Loucy (cell line): ENCODE results near the gene SSBP4.

Experiments used
- H2AFZ ChIP-seq: fragments of 200-600 bp; sonication (generic); 2 replicates; pipeline ENCODE4 v1.6.0; 2016; ENCODE audit warnings: antibody characterized with exemption, mild to moderate bottlenecking, low read length, moderate library complexity
- H3F3A ChIP-seq: fragments of 200-600 bp; 2 replicates; pipeline ENCODE4 v1.6.0; 2016; ENCODE audit warnings: antibody characterized with exemption, low read depth, mild to moderate bottlenecking
- H3K27me3 ChIP-seq: fragments of 200-600 bp; sonication (generic); 2 replicates; pipeline ENCODE4 v1.6.1; 2014; ENCODE audit warnings: low read length, mild to moderate bottlenecking; ENCODE audit not compliant: insufficient read depth, poor library complexity, severe bottlenecking
- H3K36me3 ChIP-seq: fragments of 200-600 bp; sonication (generic); 2 replicates; pipeline ENCODE4 v1.6.1; 2016; ENCODE audit warnings: low read length; ENCODE audit not compliant: insufficient read depth
- H3K4me1 ChIP-seq: fragments of 200-600 bp; sonication (generic); 2 replicates; pipeline ENCODE4 v1.5.1; 2014; ENCODE audit warnings: low read length, mild to moderate bottlenecking; ENCODE audit not compliant: insufficient read depth, poor library complexity, severe bottlenecking
- H3K4me2 ChIP-seq: fragments of 200-600 bp; sonication (generic); 2 replicates; pipeline ENCODE4 v1.6.0; 2014; ENCODE audit warnings: antibody characterized with exemption, low read length, low read depth, mild to moderate bottlenecking; ENCODE audit not compliant: poor library complexity, severe bottlenecking
- H3K4me3 ChIP-seq: fragments of 200-600 bp; sonication (generic); 2 replicates; pipeline ENCODE4 v1.5.1; 2014; ENCODE audit warnings: low read length, mild to moderate bottlenecking, mixed read lengths; ENCODE audit not compliant: poor library complexity, severe bottlenecking
- H3K79me2 ChIP-seq: fragments of 200-600 bp; sonication (generic); 2 replicates; pipeline ENCODE4 v1.6.1; 2014; ENCODE audit warnings: low read length; ENCODE audit not compliant: insufficient read depth
- H3K9ac ChIP-seq: fragments of 200-600 bp; sonication (generic); 2 replicates; pipeline ENCODE4 v1.6.0; 2014; ENCODE audit warnings: mild to moderate bottlenecking, low read depth, low read length, moderate library complexity; ENCODE audit not compliant: poor library complexity, severe bottlenecking
- H3K9me2 ChIP-seq: fragments of 200-600 bp; sonication (generic); replicated peaks from 2 replicates; pipeline ENCODE4 v1.6.1; 2016; ENCODE audit warnings: low read depth, low read length, mixed read lengths
- H3K9me3 ChIP-seq: fragments of 200-600 bp; sonication (generic); 2 replicates; pipeline ENCODE4 v1.6.1; 2014; ENCODE audit warnings: mild to moderate bottlenecking, antibody characterized with exemption, low read length, low read depth; ENCODE audit not compliant: insufficient read depth
- H4K20me1 ChIP-seq: fragments of 200-600 bp; sonication (generic); 2 replicates; pipeline ENCODE4 v1.6.0; 2014; ENCODE audit warnings: antibody characterized with exemption, low read length, mild to moderate bottlenecking; ENCODE audit not compliant: insufficient read depth, poor library complexity, severe bottlenecking
- EZH2phosphoT487 ChIP-seq: fragments of 200-600 bp; IDR thresholded peaks from 2 replicates; pipeline ENCODE4 v1.6.1; 2018; ENCODE audit warnings: antibody characterized with exemption, mild to moderate bottlenecking, moderate library complexity, borderline replicate concordance
- TF ChIP-seq, protein P1 (sequence below): fragments of 200-600 bp; sonication (generic); conservative IDR thresholded peaks from 2 replicates; pipeline ENCODE4 v1.5.1; 2014; ENCODE audit warnings: mild to moderate bottlenecking, antibody characterized with exemption, low read length

SSBP4 gene

DNA sequence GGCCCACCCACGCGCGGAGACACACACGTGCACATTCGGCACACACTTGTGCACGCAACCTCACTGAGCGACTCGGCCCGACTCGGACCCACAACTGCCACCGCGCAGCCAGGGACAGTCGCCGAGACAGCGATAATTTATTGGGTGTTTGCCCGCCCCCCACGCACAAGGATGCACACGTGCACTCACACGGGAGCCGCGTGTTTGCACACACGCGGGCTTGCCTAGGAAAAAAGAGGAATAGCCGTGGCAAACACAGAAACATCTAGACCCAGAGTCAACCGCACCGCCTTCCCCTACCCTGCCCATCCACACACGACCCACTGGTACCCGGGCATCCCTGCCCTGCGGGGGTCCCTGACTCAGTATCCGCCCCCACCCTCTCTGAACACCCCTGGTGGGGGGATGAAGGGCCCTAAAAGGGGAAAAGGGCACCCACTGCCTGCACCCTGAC is 1.1 kb upstream of the SSBP4 start:
- H3K4me3 ChIP-seq = peak overlapping the region; percentile 80
- TF ChIP-seq, protein P1, sequence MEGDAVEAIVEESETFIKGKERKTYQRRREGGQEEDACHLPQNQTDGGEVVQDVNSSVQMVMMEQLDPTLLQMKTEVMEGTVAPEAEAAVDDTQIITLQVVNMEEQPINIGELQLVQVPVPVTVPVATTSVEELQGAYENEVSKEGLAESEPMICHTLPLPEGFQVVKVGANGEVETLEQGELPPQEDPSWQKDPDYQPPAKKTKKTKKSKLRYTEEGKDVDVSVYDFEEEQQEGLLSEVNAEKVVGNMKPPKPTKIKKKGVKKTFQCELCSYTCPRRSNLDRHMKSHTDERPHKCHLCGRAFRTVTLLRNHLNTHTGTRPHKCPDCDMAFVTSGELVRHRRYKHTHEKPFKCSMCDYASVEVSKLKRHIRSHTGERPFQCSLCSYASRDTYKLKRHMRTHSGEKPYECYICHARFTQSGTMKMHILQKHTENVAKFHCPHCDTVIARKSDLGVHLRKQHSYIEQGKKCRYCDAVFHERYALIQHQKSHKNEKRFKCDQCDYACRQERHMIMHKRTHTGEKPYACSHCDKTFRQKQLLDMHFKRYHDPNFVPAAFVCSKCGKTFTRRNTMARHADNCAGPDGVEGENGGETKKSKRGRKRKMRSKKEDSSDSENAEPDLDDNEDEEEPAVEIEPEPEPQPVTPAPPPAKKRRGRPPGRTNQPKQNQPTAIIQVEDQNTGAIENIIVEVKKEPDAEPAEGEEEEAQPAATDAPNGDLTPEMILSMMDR = no peak
- no peak for TF ChIP-seq EZH2phosphoT487
- peak overlapping the region; percentile 88 for H3K4me2 ChIP-seq
- H3K4me1 ChIP-seq = peaks cover 70% of the 10 kb centered on the region
- peak overlapping the region; percentile 33; the same call in 1 of the 2 replicates for H2AFZ ChIP-seq
- peaks cover 22% of the 10 kb centered on the region for H4K20me1 ChIP-seq
- no peaks in the 10 kb centered on the region for H3K36me3 ChIP-seq
- H3F3A ChIP-seq = peaks cover 17% of the 10 kb centered on the region; the same call in 1 of the 2 replicates
- H3K79me2 ChIP-seq = peaks cover 37% of the 10 kb centered on the region
- H3K27me3 ChIP-seq = no peaks in the 10 kb centered on the region
- no peaks in the 10 kb centered on the region for H3K9me3 ChIP-seq
- peak overlapping the region; percentile 86 for H3K9ac ChIP-seq
- H3K9me2 ChIP-seq = no peaks in the 10 kb centered on the region

DNA sequence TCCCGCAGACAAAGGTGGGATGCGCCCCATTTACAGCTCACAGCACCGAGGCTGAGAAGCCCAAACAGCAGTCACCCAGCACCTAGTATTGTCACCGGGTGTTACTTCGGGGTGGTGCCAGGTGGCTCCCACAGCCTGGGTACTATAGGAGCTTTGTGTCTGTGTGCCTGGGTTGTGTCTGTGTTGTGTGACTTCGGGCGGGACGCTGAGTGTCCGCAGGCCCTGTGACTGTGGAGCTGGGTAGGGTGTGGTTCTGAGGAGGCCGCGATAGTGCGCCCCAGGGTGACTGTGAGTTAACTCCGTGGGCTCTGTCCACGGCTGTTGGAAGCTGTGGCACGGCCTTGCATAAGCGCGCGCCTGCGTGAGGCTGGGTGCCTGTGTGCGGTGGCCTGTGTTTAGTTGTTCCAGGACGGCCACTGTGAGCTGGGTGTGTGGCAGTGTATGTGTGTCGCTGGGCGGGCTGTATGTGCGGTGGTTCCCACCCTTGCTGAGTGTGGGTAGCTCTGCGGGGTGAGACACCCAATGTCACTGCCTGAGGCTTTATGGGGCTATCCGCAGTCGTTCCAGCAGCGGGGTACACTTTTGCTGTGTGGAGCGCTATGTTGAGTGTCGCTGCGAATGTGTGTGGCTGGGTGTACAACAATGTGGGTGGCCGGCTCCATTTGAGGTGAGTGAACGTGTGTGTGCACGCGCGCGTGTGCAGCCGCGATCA is 559 bp upstream of the SSBP4 start:
- H3K9me2 ChIP-seq = no peaks in the 10 kb centered on the region
- no peak overlapping the region for H2AFZ ChIP-seq
- H3K36me3 ChIP-seq = no peaks in the 10 kb centered on the region
- peaks cover 17% of the 10 kb centered on the region; the same call in 1 of the 2 replicates for H3F3A ChIP-seq
- no peak for TF ChIP-seq EZH2phosphoT487
- TF ChIP-seq, protein P1 = no peak
- H3K9ac ChIP-seq = peak overlapping the region; percentile 86
- no peaks in the 10 kb centered on the region for H3K9me3 ChIP-seq
- peaks cover 25% of the 10 kb centered on the region for H4K20me1 ChIP-seq
- H3K27me3 ChIP-seq = no peaks in the 10 kb centered on the region
- peak overlapping the region; percentile 88 for H3K4me2 ChIP-seq
- peaks cover 73% of the 10 kb centered on the region for H3K4me1 ChIP-seq
- peak overlapping the region; percentile 80 for H3K4me3 ChIP-seq
- peaks cover 43% of the 10 kb centered on the region for H3K79me2 ChIP-seq

DNA sequence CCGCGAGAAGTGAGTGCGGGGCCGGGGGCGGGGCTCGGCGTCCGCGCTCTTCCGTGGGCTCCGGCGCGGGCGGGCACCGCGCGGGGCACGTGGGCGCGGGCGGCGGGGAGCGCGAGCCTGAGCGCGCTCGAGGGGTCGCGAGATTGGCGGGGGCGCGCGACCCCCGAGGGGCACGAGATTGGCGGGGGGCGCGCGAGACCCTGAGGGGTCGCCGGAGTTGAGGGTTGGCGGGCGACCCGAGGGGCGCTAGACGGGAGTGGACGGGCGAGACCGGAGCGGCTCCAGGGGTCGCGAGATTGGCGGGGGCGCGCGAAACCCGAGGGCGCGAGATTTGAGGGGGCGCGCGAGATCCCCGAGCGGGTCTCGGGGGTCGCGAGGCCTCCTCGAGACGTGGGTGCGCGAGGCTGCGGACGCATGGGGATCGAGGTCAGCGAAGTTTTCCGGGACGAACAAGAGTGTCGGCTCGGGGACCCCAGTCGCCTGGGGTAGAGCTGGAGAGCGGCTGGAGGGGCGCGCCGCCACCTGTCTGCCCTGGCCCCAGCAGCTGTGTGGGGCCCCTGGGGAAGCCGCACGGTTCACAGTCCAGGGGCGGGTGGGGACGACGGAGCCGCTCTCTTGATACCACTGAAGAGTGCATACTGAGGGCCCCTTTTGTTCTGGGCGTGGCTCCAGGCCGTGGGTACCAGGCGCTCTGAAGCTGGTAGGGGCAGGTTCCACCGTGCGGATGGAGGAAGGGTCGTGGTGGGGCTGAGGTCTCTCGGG is 682 bp downstream of the SSBP4 start:
- Histone ChIP-seq H3K36me3 (no peaks in the 10 kb centered on the region), H3K79me2 (peaks cover 55% of the 10 kb centered on the region), H2AFZ (no peak overlapping the region), H3K4me1 (peaks cover 63% of the 10 kb centered on the region), H3K4me2 (peak overlapping the region; percentile 80), H3K4me3 (peak overlapping the region; percentile 80), H4K20me1 (peaks cover 32% of the 10 kb centered on the region), H3K9ac (peak overlapping the region; percentile 63), H3F3A (peaks cover 11% of the 10 kb centered on the region; the same call in 1 of the 2 replicates), H3K9me3 (no peaks in the 10 kb centered on the region), H3K9me2 (no peaks in the 10 kb centered on the region), H3K27me3 (no peaks in the 10 kb centered on the region)
- TF ChIP-seq EZH2phosphoT487 = no peak
- TF ChIP-seq, protein P1 = no peak
